ENCODE measurements around the gene THSD7B.

- no peak for TF ChIP-seq EZH2 (IDR thresholded peaks at IDR 0.05; ENCODE audit: low read length, unreplicated experiment)
- no peak for TF ChIP-seq CTCF (conservative IDR thresholded peaks at IDR 0.05; ENCODE audit: low read depth, low read length)
Observed at GRCh38 chr2:136809998-136810397, 44.7 kb downstream of the THSD7B start.

Data from PC-3 (cell line).